ENCODE measurements around the gene CAPN14. TPM values are rescaled to one million over a fixed set of nuclear protein-coding genes. Genes with fewer than 3 reads are reported as not detected.

CAPN14 gene
- total RNA-seq, 1 donor from 2014 or later, result 0.14 TPM

DNA sequence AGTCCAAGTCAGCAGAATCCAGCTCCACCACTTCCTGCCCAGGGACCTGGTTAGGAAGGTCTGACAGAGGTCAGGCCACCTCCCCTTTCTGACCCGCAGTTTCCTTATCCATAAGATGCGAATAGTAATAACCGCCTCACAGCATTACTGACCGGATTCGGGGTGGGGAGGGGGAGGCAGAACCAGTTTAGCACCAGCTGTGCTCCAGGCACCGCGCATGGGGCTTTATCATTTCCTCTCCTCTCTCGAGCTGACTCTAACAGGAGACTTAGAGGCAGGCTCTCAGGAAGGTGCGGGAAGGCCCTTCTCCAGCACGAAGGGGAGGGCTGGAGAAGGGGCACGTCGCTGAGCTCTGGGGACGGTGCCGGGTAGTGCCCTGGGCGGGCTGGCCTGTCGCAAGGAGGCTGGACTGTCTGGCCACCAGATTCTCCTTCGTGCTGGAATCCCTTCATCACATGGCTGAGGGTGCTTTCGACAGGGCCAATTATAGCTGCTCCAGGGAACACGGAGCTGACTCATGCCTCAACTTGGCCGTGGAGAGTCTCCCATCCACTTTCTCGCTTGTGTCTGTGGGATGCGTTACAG lies 22.4 kb upstream of the CAPN14 start:
- peaks cover under 1% of the 10 kb centered on the region for H3K36me3 ChIP-seq (ENCODE audit: insufficient read depth, low read length)
- no peaks in the 10 kb centered on the region for H3K27me3 ChIP-seq (ENCODE audit: insufficient read depth, low read length)
- H3K4me3 Mint-ChIP-seq (ENCODE audit: unreplicated experiment), result no peak overlapping the region
- no peak overlapping the region for H2AFZ ChIP-seq (ENCODE audit: low read depth, low read length)
- DNase-seq (ENCODE audit: low read depth), result peak; percentile 74
- peaks cover 7% of the 10 kb centered on the region for H3K36me3 Mint-ChIP-seq (ENCODE audit: low read depth, unreplicated experiment)
- H3K27ac Mint-ChIP-seq (ENCODE audit: unreplicated experiment), result no peak overlapping the region
- no peaks in the 10 kb centered on the region for H3K27me3 Mint-ChIP-seq (ENCODE audit: low read depth, unreplicated experiment)
- H3K27ac ChIP-seq (ENCODE audit: low read depth, low read length), result no peak overlapping the region
- no peaks in the 10 kb centered on the region for H3K9me3 ChIP-seq (ENCODE audit: insufficient read depth, low read depth, low read length)
- peaks cover 20% of the 10 kb centered on the region for H3K4me1 Mint-ChIP-seq (ENCODE audit: low read depth, unreplicated experiment)
- peaks cover 77% of the 10 kb centered on the region for H4K20me1 ChIP-seq (ENCODE audit: insufficient read depth, low read length)
- no peaks in the 10 kb centered on the region for H3K9me3 Mint-ChIP-seq (ENCODE audit: unreplicated experiment)
- H3K4me1 ChIP-seq (ENCODE audit: insufficient read depth, low read length), result peaks cover 18% of the 10 kb centered on the region
- H3K4me2 ChIP-seq (ENCODE audit: low read length), result peak overlapping the region; percentile 23
- H3K4me3 ChIP-seq (ENCODE audit: insufficient read depth, low read depth, low read length), result no peak overlapping the region
- H3K79me2 ChIP-seq (ENCODE audit: insufficient read depth, low read length), result peaks cover 62% of the 10 kb centered on the region
- H3K9ac ChIP-seq (ENCODE audit: low read length), result no peak overlapping the region
- FAIRE-seq, result peak; percentile 82
- TF ChIP-seq EZH2 (IDR thresholded peaks at IDR 0.05; ENCODE audit: insufficient read depth, low read length), result no peak
- TF ChIP-seq, protein P1, sequence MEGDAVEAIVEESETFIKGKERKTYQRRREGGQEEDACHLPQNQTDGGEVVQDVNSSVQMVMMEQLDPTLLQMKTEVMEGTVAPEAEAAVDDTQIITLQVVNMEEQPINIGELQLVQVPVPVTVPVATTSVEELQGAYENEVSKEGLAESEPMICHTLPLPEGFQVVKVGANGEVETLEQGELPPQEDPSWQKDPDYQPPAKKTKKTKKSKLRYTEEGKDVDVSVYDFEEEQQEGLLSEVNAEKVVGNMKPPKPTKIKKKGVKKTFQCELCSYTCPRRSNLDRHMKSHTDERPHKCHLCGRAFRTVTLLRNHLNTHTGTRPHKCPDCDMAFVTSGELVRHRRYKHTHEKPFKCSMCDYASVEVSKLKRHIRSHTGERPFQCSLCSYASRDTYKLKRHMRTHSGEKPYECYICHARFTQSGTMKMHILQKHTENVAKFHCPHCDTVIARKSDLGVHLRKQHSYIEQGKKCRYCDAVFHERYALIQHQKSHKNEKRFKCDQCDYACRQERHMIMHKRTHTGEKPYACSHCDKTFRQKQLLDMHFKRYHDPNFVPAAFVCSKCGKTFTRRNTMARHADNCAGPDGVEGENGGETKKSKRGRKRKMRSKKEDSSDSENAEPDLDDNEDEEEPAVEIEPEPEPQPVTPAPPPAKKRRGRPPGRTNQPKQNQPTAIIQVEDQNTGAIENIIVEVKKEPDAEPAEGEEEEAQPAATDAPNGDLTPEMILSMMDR (IDR thresholded peaks at IDR 0.05; ENCODE audit: insufficient read depth, low read depth, low read length), result no peak

DNA sequence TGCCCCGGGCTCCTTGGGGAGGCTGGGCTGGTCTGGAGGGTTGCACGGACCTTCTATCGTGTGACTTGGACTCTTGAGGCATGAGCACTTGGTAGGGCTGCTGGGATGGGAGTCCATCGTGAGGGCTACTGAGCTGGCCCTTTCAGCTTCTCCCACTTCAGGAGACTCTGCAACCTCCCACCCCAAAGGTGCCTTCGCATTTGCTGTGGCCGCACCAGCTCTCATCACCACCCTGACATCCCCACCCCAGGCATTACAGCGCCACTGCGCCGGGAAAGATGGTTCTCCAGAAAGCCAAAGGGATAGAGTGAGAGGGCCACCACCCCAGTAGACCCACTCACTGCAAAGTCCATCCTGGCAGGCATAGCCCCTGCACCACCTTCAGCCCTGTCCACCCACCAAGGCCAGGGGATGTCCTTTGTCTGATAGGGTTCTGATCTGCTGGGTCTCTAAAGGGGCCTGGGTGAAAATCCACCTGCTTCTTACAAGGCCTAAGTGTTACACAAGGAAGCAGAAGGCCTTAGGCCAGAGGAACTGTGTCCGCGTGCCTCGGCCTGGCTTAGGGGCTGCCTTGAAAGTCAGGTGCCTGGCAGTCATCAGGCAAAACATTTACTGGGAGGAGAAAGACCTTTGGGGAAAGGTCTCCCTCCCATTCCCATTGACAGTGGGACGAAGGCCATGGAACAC lies 21.7 kb upstream of the CAPN14 start:
- TF ChIP-seq, protein P1 (IDR thresholded peaks at IDR 0.05; ENCODE audit: insufficient read depth, low read depth, low read length), result no peak
- no peak for TF ChIP-seq EZH2 (IDR thresholded peaks at IDR 0.05; ENCODE audit: insufficient read depth, low read length)
- no peak for FAIRE-seq
- Mint-ChIP-seq H3K36me3 (ENCODE audit: low read depth, unreplicated experiment) (peaks cover 2% of the 10 kb centered on the region), H3K4me1 (ENCODE audit: low read depth, unreplicated experiment) (peaks cover 20% of the 10 kb centered on the region), H3K4me3 (ENCODE audit: unreplicated experiment) (no peak overlapping the region), H3K27ac (ENCODE audit: unreplicated experiment) (no peak overlapping the region), H3K9me3 (ENCODE audit: unreplicated experiment) (no peaks in the 10 kb centered on the region), H3K27me3 (ENCODE audit: low read depth, unreplicated experiment) (no peaks in the 10 kb centered on the region)
- Histone ChIP-seq H3K27me3 (ENCODE audit: insufficient read depth, low read length) (no peaks in the 10 kb centered on the region), H3K36me3 (ENCODE audit: insufficient read depth, low read length) (no peaks in the 10 kb centered on the region), H3K4me2 (ENCODE audit: low read length) (no peak overlapping the region), H3K9ac (ENCODE audit: low read length) (no peak overlapping the region), H3K27ac (ENCODE audit: low read depth, low read length) (no peak overlapping the region), H3K9me3 (ENCODE audit: insufficient read depth, low read depth, low read length) (no peaks in the 10 kb centered on the region), H3K79me2 (ENCODE audit: insufficient read depth, low read length) (peaks cover 66% of the 10 kb centered on the region), H3K4me3 (ENCODE audit: insufficient read depth, low read depth, low read length) (no peak overlapping the region), H4K20me1 (ENCODE audit: insufficient read depth, low read length) (peaks cover 71% of the 10 kb centered on the region), H3K4me1 (ENCODE audit: insufficient read depth, low read length) (peaks cover 22% of the 10 kb centered on the region), H2AFZ (ENCODE audit: low read depth, low read length) (no peak overlapping the region)
- no peak for DNase-seq (ENCODE audit: low read depth)

All from astrocyte (in vitro differentiated cells and primary cell).